ENCODE results near the gene TMEM163. TPM values are rescaled to one million over a fixed set of nuclear protein-coding genes. Genes with fewer than 3 reads are reported as not detected.

TMEM163 gene
- total RNA-seq, 1 experiment from 2014 or later = 0.12 TPM

DNA sequence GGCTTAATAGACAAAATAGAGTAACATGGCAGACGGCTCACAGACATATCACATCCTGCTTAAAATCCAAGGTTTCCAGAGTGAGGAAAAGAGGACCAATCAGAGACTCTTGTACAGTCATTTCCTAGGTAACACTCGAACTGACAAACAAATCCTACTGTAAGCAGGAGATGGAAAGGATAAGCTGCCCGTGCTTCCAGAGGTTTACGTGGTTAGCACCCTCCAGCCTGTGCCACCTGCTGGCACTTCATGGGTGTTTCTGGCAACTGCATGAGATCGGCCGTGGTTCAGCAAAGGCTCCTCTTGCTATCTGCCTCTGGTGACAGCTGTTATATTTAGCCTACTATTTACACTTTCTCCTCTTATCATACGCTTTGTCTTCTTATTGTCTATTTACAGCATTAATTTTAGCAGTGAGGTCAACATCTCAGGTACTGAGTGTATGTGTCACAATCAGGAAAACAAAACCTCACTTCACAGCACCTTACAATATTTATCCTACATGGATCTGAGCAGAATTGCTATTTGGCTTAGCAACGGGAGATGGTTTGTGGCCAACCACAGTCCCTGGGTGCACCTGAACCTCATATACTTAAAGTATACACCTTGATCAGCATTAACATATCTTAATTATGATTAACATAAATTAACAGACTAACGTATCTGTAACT is 226.9 kb downstream of the TMEM163 start:
- Histone ChIP-seq H3K27ac (ENCODE audit: low read depth, low read length) (no peak overlapping the region), H3K27me3 (ENCODE audit: insufficient read depth, low read length) (peaks cover 27% of the 10 kb centered on the region), H3K9me2 (ENCODE audit: insufficient read depth) (no peaks in the 10 kb centered on the region), H3K4me3 (replicated peaks in 1 of 2; ENCODE audit: low read depth in 1 of 2, low read length in 2 of 2) (no peak overlapping the region), H4K20me1 (ENCODE audit: insufficient read depth) (no peaks in the 10 kb centered on the region), H3K4me2 (ENCODE audit: low read length) (0 out of 2 replicates have a peak overlapping the region, but pooled peaks have one; percentile 11), H2AFZ (ENCODE audit: low read depth, low read length, poor library complexity, severe bottlenecking) (no peak overlapping the region), H3K4me1 (ENCODE audit: control insufficient read depth in 1 of 2, insufficient read depth in 2 of 2, low read length in 2 of 2) (no peaks in the 10 kb centered on the region; a peak in 1 of 4 replicates), H3K79me2 (ENCODE audit: insufficient read depth, low read length) (no peaks in the 10 kb centered on the region), H3K9ac (ENCODE audit: low read length) (no peak overlapping the region), H3K9me3 (ENCODE audit: control insufficient read depth in 1 of 2, insufficient read depth in 1 of 2, low read depth in 1 of 2, low read length in 2 of 2) (no peaks in the 10 kb centered on the region), H3K36me3 (ENCODE audit: control insufficient read depth in 1 of 2, insufficient read depth in 2 of 2, low read length in 2 of 2) (no peaks in the 10 kb centered on the region)
- CTCF ChIA-PET = interaction anchor here (0.6 to 1.0 kb wide), 3 partner anchors 31 to 374 kb away, joined by 3 read pairs; no protein-coding TSS in a partner anchor
- peak; percentile 37 for DNase-seq (ENCODE audit: low read depth, low spot score)
- BruUV-seq (replicated peaks) = no TSS peak
- RAD21 ChIA-PET (ENCODE audit: low non-redundant PET in 1 of 2, low total read pairs in 2 of 2, uncharacterized antibody in 2 of 2, unreplicated experiment in 2 of 2) = no interaction called here
- POLR2A ChIA-PET = no interaction called here
- ATAC-seq = peak; percentile 93
- TF ChIP-seq YY1 (IDR thresholded peaks at IDR 0.05; ENCODE audit: extremely low read depth, insufficient replicate concordance, low read depth, low read length) (no peak), RAD21 (IDR thresholded peaks at IDR 0.05; ENCODE audit: low read depth) (peak; percentile 25), SP1 (IDR thresholded peaks at IDR 0.05; ENCODE audit: low read depth) (no peak)
- TF ChIP-seq, protein P1, sequence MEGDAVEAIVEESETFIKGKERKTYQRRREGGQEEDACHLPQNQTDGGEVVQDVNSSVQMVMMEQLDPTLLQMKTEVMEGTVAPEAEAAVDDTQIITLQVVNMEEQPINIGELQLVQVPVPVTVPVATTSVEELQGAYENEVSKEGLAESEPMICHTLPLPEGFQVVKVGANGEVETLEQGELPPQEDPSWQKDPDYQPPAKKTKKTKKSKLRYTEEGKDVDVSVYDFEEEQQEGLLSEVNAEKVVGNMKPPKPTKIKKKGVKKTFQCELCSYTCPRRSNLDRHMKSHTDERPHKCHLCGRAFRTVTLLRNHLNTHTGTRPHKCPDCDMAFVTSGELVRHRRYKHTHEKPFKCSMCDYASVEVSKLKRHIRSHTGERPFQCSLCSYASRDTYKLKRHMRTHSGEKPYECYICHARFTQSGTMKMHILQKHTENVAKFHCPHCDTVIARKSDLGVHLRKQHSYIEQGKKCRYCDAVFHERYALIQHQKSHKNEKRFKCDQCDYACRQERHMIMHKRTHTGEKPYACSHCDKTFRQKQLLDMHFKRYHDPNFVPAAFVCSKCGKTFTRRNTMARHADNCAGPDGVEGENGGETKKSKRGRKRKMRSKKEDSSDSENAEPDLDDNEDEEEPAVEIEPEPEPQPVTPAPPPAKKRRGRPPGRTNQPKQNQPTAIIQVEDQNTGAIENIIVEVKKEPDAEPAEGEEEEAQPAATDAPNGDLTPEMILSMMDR (IDR thresholded peaks at IDR 0.05 in 2 of 3, conservative IDR thresholded peaks at IDR 0.05 in 1 of 3; ENCODE audit: borderline replicate concordance in 1 of 3, insufficient read depth in 1 of 3, low read depth in 2 of 3, low read length in 2 of 3) = peak; percentile 15 to 47 (median 43); a peak in 5 of 6 replicates
- intact Hi-C loops (cut with micrococcal nuclease) = no loop called here

DNA sequence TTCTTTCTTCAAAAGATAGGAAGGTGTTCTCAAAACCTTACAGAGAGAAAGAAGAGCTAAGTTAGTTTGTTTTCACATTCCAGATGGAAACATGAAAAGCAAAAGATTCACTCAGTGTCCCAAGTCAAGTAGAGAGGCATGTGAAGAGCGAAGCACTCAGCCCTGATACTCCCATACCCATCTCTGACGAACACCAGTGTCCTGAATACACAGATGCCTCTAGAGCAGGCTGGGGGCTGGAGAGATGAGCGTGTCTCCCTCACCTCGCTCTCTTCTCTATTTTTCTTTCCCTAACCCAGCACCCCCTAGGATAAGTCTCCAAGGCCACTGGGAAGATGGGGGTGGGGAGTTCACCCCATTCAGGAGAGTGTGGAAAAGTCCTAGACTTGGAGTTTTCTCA is 227.8 kb downstream of the TMEM163 start:
- no peaks in the 10 kb centered on the region for H3K9me2 ChIP-seq (ENCODE audit: insufficient read depth)
- no peaks in the 10 kb centered on the region for H3K36me3 ChIP-seq (ENCODE audit: control insufficient read depth in 1 of 2, insufficient read depth in 2 of 2, low read length in 2 of 2)
- H3K4me3 ChIP-seq (replicated peaks in 1 of 2; ENCODE audit: low read depth in 1 of 2, low read length in 2 of 2) = no peak overlapping the region
- H3K79me2 ChIP-seq (ENCODE audit: insufficient read depth, low read length) = no peaks in the 10 kb centered on the region
- no peak overlapping the region for H3K9ac ChIP-seq (ENCODE audit: low read length)
- POLR2A ChIA-PET = no interaction called here
- no peak overlapping the region for H3K27ac ChIP-seq (ENCODE audit: low read depth, low read length)
- DNase-seq (ENCODE audit: low read depth, low spot score) = no peak
- no peaks in the 10 kb centered on the region; a peak in 1 of 4 replicates for H3K4me1 ChIP-seq (ENCODE audit: control insufficient read depth in 1 of 2, insufficient read depth in 2 of 2, low read length in 2 of 2)
- no peak overlapping the region for H3K4me2 ChIP-seq (ENCODE audit: low read length)
- RAD21 ChIA-PET (ENCODE audit: low non-redundant PET in 1 of 2, low total read pairs in 2 of 2, uncharacterized antibody in 2 of 2, unreplicated experiment in 2 of 2) = no interaction called here
- no peaks in the 10 kb centered on the region for H4K20me1 ChIP-seq (ENCODE audit: insufficient read depth)
- no TSS peak for BruUV-seq (replicated peaks)
- CTCF ChIA-PET = interaction anchor here (1.0 kb wide), 2 partner anchors 31 to 373 kb away, joined by 3 read pairs; no protein-coding TSS in a partner anchor
- intact Hi-C loops (cut with micrococcal nuclease) = no loop called here
- ATAC-seq = no peak
- no peak overlapping the region for H2AFZ ChIP-seq (ENCODE audit: low read depth, low read length, poor library complexity, severe bottlenecking)
- H3K9me3 ChIP-seq (ENCODE audit: control insufficient read depth in 1 of 2, insufficient read depth in 1 of 2, low read depth in 1 of 2, low read length in 2 of 2) = no peaks in the 10 kb centered on the region
- H3K27me3 ChIP-seq (ENCODE audit: insufficient read depth, low read length) = peaks cover 27% of the 10 kb centered on the region
- TF ChIP-seq SRF (IDR thresholded peaks at IDR 0.05; ENCODE audit: low read depth) (no peak), RAD21 (IDR thresholded peaks at IDR 0.05; ENCODE audit: low read depth) (no peak), SP1 (IDR thresholded peaks at IDR 0.05; ENCODE audit: low read depth) (no peak), EGR1 (IDR thresholded peaks at IDR 0.05; ENCODE audit: low read depth) (no peak), CBX3 (IDR thresholded peaks at IDR 0.05; ENCODE audit: low read depth) (no peak)
- TF ChIP-seq, protein P1 (IDR thresholded peaks at IDR 0.05 in 2 of 3, conservative IDR thresholded peaks at IDR 0.05 in 1 of 3; ENCODE audit: borderline replicate concordance in 1 of 3, insufficient read depth in 1 of 3, low read depth in 2 of 3, low read length in 2 of 3) = no peak

All from HCT116 (cell line).